GM19455 (cell line): ENCODE results near the gene JPH4.
"Not testable (repeated sequence)": the region's sequence is repeated elsewhere in the genome, so short reads cannot be mapped to it uniquely, and the experiment has no call there.

Experiments used
- ATAC-seq: cut with Tn5 transposase; IDR thresholded peaks from one replicate; pipeline ENCODE4 v1.9.1; 2021; ENCODE audit not compliant: unreplicated experiment

Gene JPH4

GRCh38 chr14:23609001-23609400 is 30.4 kb upstream of the JPH4 start:
- no peak for ATAC-seq

- no peak for ATAC-seq
Observed at GRCh38 chr14:23608454-23608853, 29.9 kb upstream of the JPH4 start.

DNA sequence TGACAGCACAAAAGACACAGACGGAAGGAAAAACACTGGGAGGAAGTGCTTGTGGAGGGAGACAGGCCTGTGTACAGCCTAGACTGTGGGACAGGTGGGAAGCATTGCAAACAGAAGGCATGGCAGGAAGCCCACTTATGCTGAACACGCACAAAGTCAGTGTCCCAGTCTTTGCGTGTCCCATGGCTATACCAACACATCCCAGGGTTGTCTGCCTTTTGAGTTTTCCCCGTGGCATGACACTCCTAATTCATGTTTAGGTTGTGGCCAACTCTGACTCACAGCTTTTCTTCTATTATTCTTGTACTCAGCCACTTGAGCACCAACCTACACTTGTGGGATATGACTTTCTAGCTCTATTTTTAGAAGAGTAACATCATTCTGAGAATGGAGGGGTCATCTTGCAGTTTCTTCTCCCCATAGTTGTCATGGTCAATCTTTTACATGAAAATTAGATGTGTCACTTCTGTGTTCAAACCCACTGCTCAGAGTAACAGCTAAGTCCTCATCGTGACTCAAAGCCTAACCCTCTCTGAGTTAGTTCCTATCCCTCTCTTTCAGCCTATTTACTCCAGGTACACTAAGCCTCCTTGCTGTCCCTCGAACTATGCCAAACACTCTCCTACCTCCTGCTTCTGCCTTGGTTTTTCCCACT is 27.5 kb upstream of the JPH4 start:
- ATAC-seq: peak; percentile 71

- ATAC-seq: no peak
Observed at GRCh38 chr14:23604675-23605170, 26.1 kb upstream of the JPH4 start.

DNA sequence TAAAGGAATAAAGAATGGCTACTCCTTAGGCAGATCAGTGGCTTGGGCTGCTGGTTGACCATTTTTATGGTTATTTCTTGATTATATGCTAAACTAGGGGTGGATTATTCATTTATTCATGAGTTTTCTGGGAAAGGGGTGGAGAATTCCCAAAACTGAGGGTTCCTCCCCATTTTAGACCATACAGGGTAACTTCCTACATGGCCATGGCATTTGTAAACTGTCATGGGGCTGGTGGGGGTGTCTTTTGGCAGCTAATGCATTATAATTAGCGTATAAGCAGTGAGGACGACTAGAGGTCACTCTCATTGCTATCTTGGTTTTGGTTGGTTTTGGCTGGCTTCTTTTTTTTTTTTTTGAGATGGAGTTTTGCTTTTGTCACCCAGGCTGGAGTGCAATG is 25.6 kb upstream of the JPH4 start:
- no peak for ATAC-seq

GRCh38 chr14:23603103-23603502 is 24.5 kb upstream of the JPH4 start:
- ATAC-seq: no peak

DNA sequence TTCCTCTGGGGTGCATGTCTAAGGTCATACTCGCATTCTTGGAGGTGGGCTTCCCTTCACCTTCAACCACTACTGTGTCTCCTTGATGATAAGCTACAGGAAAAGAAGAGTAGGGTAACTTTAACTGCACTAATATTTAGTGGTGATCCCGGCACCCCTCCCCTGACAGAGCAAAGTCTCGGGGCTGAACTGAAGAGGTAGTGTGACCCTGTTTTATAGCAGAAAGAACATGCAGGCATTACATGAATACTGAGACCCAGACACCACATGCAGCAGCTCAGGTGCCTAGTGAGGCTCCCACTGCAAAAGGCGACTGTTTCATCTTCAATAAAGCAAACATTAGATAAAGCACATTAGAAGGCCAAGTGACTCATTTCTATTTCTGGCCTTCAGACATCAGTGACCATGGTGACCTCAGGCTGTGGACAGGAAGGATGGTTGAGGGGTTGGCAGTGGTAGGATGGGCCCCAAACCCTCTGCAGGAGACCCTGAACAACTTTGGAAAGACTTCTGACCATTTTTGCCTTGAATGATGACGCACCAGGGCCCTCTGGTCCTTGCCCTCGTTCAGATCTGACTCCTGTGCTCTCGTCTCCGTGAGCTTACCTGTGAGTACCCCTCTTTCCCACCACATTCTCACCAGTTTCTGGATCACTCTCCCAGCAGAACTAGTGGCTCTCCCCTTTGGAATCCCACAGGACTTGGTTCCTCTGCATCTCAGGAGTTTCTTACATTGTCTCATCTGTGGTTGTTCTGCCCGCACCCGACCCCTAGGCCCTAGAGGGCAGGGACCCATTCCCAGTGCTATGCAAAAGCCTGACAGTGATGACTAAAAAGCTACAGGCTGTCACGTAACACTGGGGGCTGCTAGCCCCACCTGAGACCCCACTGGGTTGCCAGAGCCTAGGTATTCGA is 23.8 kb upstream of the JPH4 start:
- ATAC-seq: no peak

- ATAC-seq: no peak
Observed at GRCh38 chr14:23601845-23602180, 23.2 kb upstream of the JPH4 start.

GRCh38 chr14:23601424-23601823 is 22.8 kb upstream of the JPH4 start:
- ATAC-seq: no peak

DNA sequence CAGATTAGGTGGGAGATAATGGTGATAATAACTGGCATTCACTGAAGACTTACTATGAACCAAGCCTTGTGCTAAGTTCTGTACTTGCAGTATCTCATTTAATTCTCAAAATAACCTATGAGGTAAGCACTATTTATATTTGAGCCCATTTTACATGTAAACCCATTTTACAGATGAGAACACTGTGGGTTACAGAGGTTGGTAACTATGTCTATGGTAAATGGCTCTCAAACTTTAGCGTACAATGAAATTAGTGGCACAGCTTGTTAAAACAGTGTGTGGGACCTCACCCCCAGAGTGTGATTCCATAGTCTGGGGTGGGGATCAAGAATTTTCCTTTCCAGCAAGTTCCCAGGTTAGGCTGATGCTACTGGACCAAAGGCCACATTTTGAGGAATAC is 22.2 kb upstream of the JPH4 start:
- ATAC-seq: no peak

GRCh38 chr14:23600322-23600707 is 21.7 kb upstream of the JPH4 start:
- ATAC-seq: no peak

DNA sequence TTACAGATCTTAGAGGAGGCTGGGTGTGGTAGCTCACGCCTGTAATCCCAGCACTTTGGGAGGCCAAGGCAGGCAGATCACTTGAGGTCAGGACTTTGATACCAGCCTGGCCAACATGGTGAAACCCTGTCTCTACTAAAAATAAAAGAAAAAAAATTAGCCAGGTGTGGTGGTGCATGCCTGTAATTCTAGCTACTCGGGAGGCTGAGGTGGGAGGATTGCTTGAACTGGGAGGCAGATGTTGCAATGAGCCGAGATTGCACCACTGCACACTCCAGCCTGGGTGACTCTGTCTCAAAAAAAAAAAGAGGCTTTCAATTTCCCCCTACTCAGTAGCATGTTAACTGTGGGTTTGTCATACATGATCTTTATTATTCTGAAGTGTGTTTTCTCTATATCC is 15.6 kb upstream of the JPH4 start:
- not testable (repeated sequence) for ATAC-seq

DNA sequence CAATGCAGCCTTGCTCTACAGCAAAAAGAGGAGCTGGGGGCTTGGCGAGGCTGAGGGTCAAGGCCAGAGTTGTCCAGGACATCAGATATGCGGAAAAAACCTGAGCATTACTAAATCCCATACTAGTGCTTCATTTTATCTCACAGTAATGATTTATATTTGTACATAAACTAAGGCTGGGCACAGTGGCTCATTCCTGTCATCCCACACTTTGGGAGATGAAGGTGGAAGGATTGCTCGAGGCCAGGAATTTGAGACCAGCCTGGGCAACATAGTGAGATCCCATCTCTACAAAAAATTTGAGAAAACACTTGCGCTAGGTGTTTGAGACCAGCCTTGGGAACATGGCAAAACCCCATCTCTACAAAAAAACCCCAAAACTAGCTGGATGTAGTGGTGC is 11.6 kb upstream of the JPH4 start:
- ATAC-seq: no peak

- no peak for ATAC-seq
Observed at GRCh38 chr14:23589606-23590005, 11.0 kb upstream of the JPH4 start.

- ATAC-seq: peak; percentile 95
Observed at GRCh38 chr14:23588884-23589598, 10.5 kb upstream of the JPH4 start.

GRCh38 chr14:23584527-23585203 is 6.1 kb upstream of the JPH4 start:
- ATAC-seq: not testable (repeated sequence)

DNA sequence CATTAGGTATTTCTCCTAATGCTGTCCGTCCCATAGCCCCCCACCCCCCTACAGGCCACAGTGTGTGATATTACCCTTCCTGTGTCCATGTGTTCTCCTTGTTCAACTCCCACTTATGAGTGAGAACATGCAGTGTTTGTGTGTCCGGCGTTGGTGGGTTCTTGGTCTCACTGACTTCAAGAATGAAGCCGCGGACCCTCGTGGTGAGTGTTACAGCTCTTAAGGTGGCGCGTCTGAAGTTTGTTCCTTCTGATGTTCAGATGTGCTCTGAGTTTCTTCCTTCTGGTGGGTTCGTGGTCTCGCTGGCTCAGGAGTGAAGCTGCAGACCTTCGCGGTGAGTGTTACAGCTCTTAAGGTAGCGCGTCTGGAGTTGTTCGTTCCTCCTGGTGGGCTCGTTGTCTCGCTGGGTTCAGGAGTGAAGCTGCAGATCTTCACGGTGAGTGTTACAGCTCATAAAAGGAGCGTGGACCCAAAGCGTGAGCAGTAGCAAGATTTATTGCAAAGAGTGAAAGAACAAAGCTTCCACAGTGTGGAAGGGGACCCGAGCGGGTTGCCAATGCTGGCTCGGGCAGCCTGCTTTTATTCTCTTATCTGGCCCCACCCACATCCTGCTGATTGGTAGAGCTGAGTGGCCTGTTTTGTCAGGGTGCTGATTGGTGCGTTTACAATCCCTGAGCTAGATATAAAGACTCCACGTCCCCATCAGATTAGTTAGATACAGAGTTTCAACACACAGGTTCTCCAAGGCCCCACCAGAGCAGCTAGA is 5.4 kb upstream of the JPH4 start:
- ATAC-seq: not testable (repeated sequence)

- ATAC-seq: no peak
Observed at GRCh38 chr14:23582906-23583760, 4.5 kb upstream of the JPH4 start.

DNA sequence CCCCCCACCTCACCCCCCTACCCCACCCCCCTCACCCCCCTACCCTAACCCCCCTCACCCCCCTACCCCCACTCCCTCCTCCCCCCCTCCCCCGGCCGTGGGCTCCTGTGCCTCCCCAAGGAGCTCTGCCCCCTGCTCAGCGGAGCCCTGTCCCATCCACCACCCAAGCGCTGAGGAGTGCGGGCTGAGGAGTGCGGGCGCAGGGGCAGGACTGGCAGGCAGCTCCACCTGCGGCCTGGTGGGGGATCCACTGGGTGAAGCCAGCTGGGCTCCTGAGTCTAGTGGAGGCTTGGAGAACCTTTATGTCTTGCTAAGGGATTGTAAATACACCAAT is 2.3 kb upstream of the JPH4 start:
- no peak for ATAC-seq
